Measurements from ENCODE around the gene BAMBI.

BAMBI gene

GRCh38 chr10:28668363-28669226 lies 8.7 kb upstream of the BAMBI start (continued):
- no peak for TF ChIP-seq CSRNP3 (CRISPR knock-in tag; IDR thresholded peaks at IDR 0.05)

- no peak for ATAC-seq
- TF ChIP-seq OSR1 (CRISPR knock-in tag; IDR thresholded peaks at IDR 0.05) = no peak
- no peak for TF ChIP-seq PPARA (CRISPR knock-in tag; IDR thresholded peaks at IDR 0.05; ENCODE audit: borderline replicate concordance)
- TF ChIP-seq CSRNP3 (CRISPR knock-in tag; IDR thresholded peaks at IDR 0.05) = no peak
- TF ChIP-seq TSHZ2 (CRISPR knock-in tag; IDR thresholded peaks at IDR 0.05) = no peak
- TF ChIP-seq ZFP3 (CRISPR knock-in tag; IDR thresholded peaks at IDR 0.05) = no peak
- TF ChIP-seq CSDC2 (CRISPR knock-in tag; IDR thresholded peaks at IDR 0.05) = no peak
- no peak for TF ChIP-seq CREB5 (CRISPR knock-in tag; IDR thresholded peaks at IDR 0.05; ENCODE audit: low read depth)
- TF ChIP-seq POU6F1 (CRISPR knock-in tag; IDR thresholded peaks at IDR 0.05; ENCODE audit: borderline replicate concordance, low read depth) = no peak
- no peak for TF ChIP-seq PATZ1 (CRISPR knock-in tag; IDR thresholded peaks at IDR 0.05; ENCODE audit: borderline replicate concordance)
Observed at GRCh38 chr10:28669227-28670173, 7.8 kb upstream of the BAMBI start.

GRCh38 chr10:28674782-28675181 lies 2.5 kb upstream of the BAMBI start:
- TF ChIP-seq TCF4 (CRISPR knock-in tag; IDR thresholded peaks at IDR 0.05; ENCODE audit: borderline replicate concordance) = no peak
- TF ChIP-seq GLIS3 (CRISPR knock-in tag; IDR thresholded peaks at IDR 0.05) = no peak
- TF ChIP-seq SNAI2 (CRISPR knock-in tag; IDR thresholded peaks at IDR 0.05) = no peak
- ATAC-seq = no peak
